ENCODE measurements around the gene KRT6B.

GRCh38 chr12:52473768-52474167, 21.8 kb upstream of the KRT6B start, which contains the start of gene KRT6C:
- TF ChIP-seq CTCF (IDR thresholded peaks at IDR 0.05; ENCODE audit: poor library complexity, severe bottlenecking) (no peak), EZH2 (IDR thresholded peaks at IDR 0.05; ENCODE audit: borderline replicate concordance, insufficient read depth, low read length, poor library complexity, severe bottlenecking) (no peak), POLR2AphosphoS5 (IDR thresholded peaks at IDR 0.05) (no peak), EP300 (conservative IDR thresholded peaks at IDR 0.05; ENCODE audit: poor library complexity, severe bottlenecking) (no peak)
